HG03039 (cell line): ENCODE measurements around the gene MYMK.
"Not testable (repeated sequence)": the region's sequence is repeated elsewhere in the genome, so short reads cannot be mapped to it uniquely, and the experiment has no call there.

Source experiments
- ATAC-seq: cut with Tn5 transposase; IDR thresholded peaks from one replicate; pipeline ENCODE4 v1.9.1; 2021; ENCODE audit warnings: mild to moderate bottlenecking, moderate library complexity; ENCODE audit not compliant: unreplicated experiment

MYMK gene

GRCh38 chr9:133524679-133525228, at the start of gene MYMK:
TSS of gene MYMK (minus strand) at chr9:133524959. CDS start at chr9:133524844, 115 bp downstream.
- no peak for ATAC-seq

DNA sequence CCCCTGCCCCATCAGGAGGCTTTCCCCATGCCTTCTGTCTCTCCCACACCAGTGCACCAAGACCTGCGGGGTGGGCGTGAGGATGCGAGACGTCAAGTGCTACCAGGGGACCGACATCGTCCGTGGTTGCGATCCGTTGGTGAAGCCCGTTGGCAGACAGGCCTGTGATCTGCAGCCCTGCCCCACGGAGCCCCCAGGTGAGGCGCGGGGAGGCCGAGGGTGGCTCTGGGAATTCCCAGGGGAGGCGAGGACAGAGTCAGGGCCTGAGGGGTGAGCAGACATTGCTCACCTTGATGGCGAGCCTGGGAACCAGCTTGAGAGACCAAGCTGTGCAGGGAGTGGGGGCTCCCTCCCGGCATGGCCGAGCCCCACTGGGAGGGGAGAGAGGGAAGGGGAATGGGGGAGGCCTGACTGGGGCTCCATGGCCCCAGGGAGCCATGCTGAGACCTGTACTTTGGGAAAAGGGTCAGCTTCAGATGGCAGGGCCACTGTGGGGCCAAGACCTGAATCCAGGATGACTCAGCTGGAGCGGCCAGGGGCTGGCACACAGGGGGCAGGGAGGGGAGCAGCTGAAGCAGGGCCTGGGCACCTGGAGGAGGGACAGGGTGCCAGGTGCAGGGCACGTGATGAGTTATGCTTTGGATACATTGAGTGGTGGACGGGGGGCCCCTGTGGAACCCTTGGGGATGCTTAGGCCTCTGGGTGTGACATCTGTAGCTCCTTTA, 49.2 kb upstream of the MYMK start:
- no peak for ATAC-seq

- ATAC-seq, result no peak
These were observed 48.1 kb upstream of the MYMK start for GRCh38 chr9:133572821-133573361.

DNA sequence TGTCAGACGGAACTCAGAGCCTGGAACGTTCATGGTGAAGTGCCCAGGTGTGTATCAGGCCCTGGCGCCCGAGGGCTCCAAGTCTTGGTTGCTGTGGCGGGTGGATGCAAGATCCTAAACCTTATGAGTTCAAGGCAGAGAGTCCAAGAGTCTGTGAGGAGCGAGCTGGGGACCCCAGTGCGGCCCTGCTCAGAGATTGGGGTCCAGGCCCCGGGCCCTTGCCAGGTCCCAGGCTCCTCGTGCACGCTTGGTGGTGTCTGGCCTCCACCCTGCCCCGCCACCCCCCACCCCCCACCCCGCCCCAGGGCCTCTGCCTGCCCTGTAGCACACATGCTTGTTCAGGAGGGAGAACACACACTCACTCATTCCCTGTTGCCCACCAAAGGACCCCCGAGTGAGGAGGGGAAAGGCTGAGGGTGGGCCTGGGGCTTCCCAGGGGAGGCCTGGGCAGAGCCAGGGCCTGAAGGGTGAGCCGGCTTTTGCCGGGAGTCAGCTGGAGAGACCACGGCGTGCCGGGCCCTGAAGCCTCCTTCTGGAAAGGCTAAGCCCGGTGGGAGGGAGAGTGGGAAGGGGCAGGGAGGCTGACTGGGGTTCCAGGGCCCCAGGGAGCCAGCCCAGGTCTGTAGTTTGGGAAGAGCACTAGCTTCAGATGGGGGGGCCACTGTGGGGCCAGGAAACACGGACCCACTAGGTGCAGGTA, 47.3 kb upstream of the MYMK start:
- ATAC-seq, result no peak

DNA sequence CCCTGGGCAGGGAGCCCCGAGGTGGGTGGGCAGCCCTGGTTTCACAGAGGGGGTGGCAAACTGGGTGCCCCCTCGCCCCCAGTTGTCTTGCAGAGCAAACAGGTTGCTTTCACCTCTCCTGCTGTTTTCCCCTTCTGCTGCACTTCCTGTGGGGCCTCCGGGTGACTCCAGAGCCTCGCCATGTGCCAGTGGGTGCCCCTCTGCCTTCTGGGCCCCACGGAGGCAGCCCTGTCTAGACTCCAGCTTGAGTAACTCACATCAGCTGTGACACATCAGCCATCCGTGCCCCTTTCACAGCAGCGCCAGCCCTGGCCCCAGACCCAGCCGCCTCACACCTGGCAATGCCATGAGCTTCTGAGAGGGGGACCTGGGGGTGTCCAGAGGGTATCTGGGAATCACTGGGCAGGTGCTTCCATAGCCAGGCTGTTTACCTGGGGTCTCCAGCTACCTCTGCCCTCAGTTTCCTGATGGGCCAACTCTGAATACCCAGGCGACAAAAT, 46.7 kb upstream of the MYMK start:
- ATAC-seq, result no peak

DNA sequence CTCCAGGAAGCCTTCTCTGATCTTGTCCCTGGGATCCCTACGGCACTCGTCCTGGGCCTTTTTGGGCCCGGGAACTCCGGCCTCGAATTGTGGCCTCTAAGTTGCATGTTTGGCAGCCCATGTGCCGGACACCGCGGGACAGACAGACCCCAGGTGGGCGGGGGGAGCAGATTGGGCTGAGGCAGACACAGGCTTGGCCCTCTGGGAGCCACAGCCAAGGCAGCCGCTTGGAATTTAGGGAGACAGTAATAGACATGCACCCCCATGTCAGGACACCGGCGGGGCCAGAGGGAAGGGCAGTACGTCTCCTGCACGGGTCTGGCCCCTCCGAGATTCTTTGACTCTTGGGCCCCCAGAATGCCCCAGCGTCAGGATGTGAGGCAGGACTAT, 45.9 kb upstream of the MYMK start:
- ATAC-seq, result no peak

- ATAC-seq, result no peak
These were observed 45.3 kb upstream of the MYMK start for GRCh38 chr9:133569891-133570690.

- no peak for ATAC-seq
These were observed 44.5 kb upstream of the MYMK start for GRCh38 chr9:133569121-133569785.

DNA sequence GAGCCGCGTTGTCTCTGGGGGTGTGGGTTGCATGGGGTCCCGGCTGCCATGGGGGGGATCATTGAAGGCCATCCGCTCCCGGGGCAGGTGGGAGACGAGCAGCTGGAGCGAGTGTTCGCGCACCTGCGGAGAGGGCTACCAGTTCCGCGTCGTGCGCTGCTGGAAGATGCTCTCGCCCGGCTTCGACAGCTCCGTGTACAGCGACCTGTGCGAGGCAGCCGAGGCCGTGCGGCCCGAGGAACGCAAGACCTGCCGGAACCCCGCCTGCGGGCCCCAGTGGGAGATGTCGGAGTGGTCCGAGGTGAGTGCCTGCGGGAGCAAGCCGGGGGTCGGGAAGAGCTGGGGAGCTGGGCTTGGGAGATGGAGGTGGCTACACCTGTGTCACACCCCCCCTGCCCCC, 43.4 kb upstream of the MYMK start:
- ATAC-seq, result no peak

DNA sequence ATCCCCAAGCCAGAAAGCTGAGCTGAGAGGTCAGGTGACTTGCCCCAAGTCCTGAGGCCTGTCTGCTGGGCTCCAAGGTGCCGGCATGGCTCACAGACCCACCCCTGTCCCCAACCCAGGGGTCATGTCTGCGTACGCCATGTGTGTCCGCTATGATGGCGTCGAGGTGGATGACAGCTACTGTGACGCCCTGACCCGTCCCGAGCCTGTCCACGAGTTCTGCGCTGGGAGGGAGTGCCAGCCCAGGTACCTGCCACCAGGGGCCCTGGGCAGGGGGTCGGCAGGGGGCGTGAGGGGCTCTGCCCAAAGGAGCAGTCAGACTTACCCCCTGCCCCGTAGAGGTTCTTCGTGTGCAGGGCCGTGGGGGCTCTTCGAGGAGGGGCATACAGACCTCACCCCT, 42.1 kb upstream of the MYMK start:
- ATAC-seq, result no peak

- no peak for ATAC-seq
These were observed 41.6 kb upstream of the MYMK start for GRCh38 chr9:133566382-133566781.

- no peak for ATAC-seq
These were observed 39.8 kb upstream of the MYMK start for GRCh38 chr9:133564451-133565116.

- not testable (repeated sequence) for ATAC-seq
These were observed 39.1 kb upstream of the MYMK start for GRCh38 chr9:133563814-133564213.

- no peak for ATAC-seq
These were observed 38.6 kb upstream of the MYMK start for GRCh38 chr9:133563291-133563796.

DNA sequence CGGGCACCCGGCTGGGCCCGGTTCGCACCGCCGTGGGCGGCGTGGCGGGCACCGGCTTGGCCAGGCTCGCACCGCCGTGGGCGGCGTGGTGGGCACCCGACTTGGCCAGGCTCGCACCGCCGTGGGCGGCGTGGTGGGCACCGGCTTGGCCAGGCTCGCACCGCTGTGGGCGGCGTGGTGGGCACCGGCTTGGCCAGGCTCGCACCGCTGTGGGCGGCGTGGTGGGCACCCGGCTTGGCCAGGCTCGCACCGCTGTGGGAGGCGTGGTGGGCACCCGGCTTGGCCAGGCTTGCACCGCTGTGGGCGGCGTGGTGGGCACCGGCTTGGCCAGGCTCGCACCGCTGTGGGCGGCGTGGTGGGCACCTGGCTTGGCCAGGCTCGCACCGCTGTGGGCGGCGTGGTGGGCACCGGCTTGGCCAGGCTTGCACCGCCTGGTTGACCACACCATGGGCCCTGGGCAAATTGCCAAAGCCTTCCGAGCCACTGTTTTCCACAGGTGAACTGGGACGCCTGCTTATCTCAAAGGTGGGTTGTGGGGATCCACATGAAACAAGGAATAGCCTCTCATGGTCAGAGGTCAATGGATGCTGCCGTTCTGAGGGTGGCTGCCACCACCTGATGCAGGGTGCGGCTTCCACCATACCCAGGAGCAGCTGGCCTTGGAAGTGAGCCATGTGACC, 38.0 kb upstream of the MYMK start:
- ATAC-seq, result no peak

DNA sequence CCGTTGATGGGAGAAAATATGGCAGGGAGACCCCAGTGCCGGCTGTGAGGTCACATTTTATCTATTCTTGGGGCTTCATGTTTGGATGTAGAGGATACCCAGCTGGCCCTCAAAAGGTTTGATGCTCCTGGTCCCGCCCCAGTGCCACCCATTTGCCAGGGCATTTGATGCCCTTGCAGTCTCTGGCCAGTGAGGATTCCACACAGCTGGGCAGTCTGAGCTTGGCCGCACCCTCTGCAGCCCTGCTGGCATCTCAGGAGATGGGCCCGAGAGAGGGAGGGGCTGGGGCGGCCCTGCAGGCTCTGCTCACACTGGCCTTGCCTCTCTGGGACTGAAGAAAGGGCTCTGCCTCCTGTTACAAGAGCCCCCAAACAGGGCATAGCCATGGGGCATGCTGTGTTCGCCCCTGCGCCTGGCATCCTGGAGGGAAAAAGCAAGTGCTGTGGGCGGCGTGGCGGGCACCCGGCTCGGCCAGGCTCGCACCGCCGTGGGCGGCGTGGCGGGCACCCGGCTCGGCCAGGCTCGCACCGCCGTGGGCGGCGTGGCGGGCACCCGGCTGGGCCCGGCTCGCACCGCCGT, 37.3 kb upstream of the MYMK start:
- ATAC-seq, result no peak

DNA sequence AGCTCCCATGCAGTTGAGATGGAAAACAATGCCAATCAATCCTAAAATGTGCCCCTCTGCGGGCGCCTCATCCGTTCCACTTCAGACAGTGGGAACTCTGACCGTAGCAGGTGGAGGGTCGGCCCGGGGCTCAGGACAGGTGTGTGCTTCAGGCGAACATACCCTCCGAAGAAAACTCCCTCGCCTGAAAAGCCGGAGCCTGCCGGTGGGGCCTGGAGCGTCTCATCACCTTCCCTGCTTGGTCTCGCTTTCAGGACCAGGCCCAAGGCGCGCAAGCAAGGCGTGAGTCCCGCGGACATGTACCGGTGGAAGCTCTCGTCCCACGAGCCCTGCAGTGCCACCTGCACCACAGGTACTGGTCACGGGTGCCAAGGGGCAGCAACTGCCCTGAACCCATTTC, 36.2 kb upstream of the MYMK start:
- no peak for ATAC-seq

GRCh38 chr9:133560311-133560710, 35.6 kb upstream of the MYMK start:
- ATAC-seq, result no peak
